Osteoblast (primary cell): ENCODE results near the gene GOLGA8J. TPM values are rescaled to one million over a fixed set of nuclear protein-coding genes. Genes with fewer than 3 reads are reported as not detected.

Experiments used
- small RNA-seq: library from RNA; depleted of rRNA; stranded (forward); fragments of <200 nt; gene quantifications from one replicate; pipeline ENCODE3, GENCODE V24; 2012
- total RNA-seq: library from RNA; depleted of rRNA; stranded (reverse); fragments of >200 nt; gene quantifications from 2 replicates; pipeline ENCODE4 v1.2.3, GENCODE V29; 2012

The GOLGA8J gene
- total RNA-seq, 1 donor: not detected

Small RNAs within 50 kb of the gene (small RNA-seq; reads per million reads assigned to genes)
- not detected for gene RF00096
- not detected for gene RN7SL673P

Other genes with a start within 250 kb of the GOLGA8J start
- gene GOLGA8T, start 52.1 kb downstream of the GOLGA8J start, total RNA-seq: not detected in 2 replicates